Fibroblast of lung (primary cell): ENCODE results near the gene NR2C1. TPM values are rescaled to one million over a fixed set of nuclear protein-coding genes. Genes with fewer than 3 reads are reported as not detected.
"Not testable (repeated sequence)": the region's sequence is repeated elsewhere in the genome, so short reads cannot be mapped to it uniquely, and the experiment has no call there.

ENCODE experiments used
- DNase-seq, 2 donors: peaks; one replicate each; pipeline versions ENCODE4 v3.0.0 to v3.0.0-alpha.2; 2010; ENCODE audit warnings: low read depth in 2 of 2
- H2AFZ ChIP-seq: 2 replicates; pipeline ENCODE4 v1.5.1; 2012; ENCODE audit warnings: low read length, control low read depth, inconsistent platforms
- H3K27ac ChIP-seq: 2 replicates; pipeline ENCODE4 v1.5.1; 2011; ENCODE audit warnings: low read length, control low read depth; ENCODE audit not compliant: insufficient read depth
- H3K27me3 ChIP-seq: 2 replicates; pipeline ENCODE4 v1.5.1; 2011; ENCODE audit warnings: mild to moderate bottlenecking, low read length; ENCODE audit not compliant: control insufficient read depth, insufficient read depth
- H3K36me3 ChIP-seq: 2 replicates; pipeline ENCODE4 v1.5.1; 2011; ENCODE audit warnings: low read length; ENCODE audit not compliant: control insufficient read depth, insufficient read depth
- H3K4me1 ChIP-seq: 2 replicates; pipeline ENCODE4 v1.5.1; 2011; ENCODE audit warnings: low read length; ENCODE audit not compliant: control insufficient read depth, insufficient read depth; ENCODE audit errors: extremely low read depth
- H3K4me2 ChIP-seq: 2 replicates; pipeline ENCODE4 v1.5.1; 2011; ENCODE audit warnings: low read length, control low read depth; ENCODE audit not compliant: insufficient read depth; ENCODE audit errors: extremely low read depth
- H3K4me3 ChIP-seq, 4 experiments: fragments of 200-600 bp in 1 of 4; sonication (generic) in 1 of 4; replicated peaks in 1 of 4; 2 replicates each; pipeline ENCODE4 v1.5.1; 2011 to 2016; ENCODE audit warnings: low read length in 4 of 4, low read depth in 3 of 4, mild to moderate bottlenecking in 3 of 4, control low read depth in 2 of 4, inconsistent platforms in 1 of 4, mixed read lengths in 1 of 4; ENCODE audit not compliant: insufficient read depth in 1 of 4; ENCODE audit errors: control extremely low read depth in 1 of 4
- H3K79me2 ChIP-seq: 2 replicates; pipeline ENCODE4 v1.5.1; 2012; ENCODE audit warnings: mild to moderate bottlenecking, low read length, inconsistent platforms; ENCODE audit not compliant: control insufficient read depth, insufficient read depth
- H3K9ac ChIP-seq: 2 replicates; pipeline ENCODE4 v1.5.1; 2011; ENCODE audit warnings: mild to moderate bottlenecking, low read length, control low read depth; ENCODE audit not compliant: insufficient read depth
- H3K9me3 ChIP-seq: 2 replicates; pipeline ENCODE4 v1.5.1; 2012; ENCODE audit warnings: low read depth, low read length; ENCODE audit not compliant: control insufficient read depth, insufficient read depth
- H4K20me1 ChIP-seq: 2 replicates; pipeline ENCODE4 v1.5.1; 2011; ENCODE audit warnings: low read length; ENCODE audit not compliant: control insufficient read depth, insufficient read depth; ENCODE audit errors: extremely low read depth
- EZH2 ChIP-seq: IDR thresholded peaks from 2 replicates; pipeline ENCODE4 v1.5.1; 2012; ENCODE audit warnings: low read length, control low read depth, mild to moderate bottlenecking; ENCODE audit errors: missing control alignments
- polyA plus RNA-seq, 2 donors: library from polyadenylated mRNA; depleted of rRNA in 1 of 2; stranded (reverse) in 1 of 2; unstranded in 1 of 2; fragments of >200 nt; gene quantifications; 2 replicates each; pipeline ENCODE4 v1.2.1, GENCODE V29; 2011 to 2012; ENCODE audit warnings: missing spikeins in 1 of 2
- total RNA-seq: library from RNA; depleted of rRNA; stranded (reverse); fragments of >200 nt; gene quantifications from 2 replicates; pipeline ENCODE4 v1.2.1, GENCODE V29; 2014
- TF ChIP-seq, protein P1 (sequence below), 2 donors: IDR thresholded peaks in 1 of 2; conservative IDR thresholded peaks in 1 of 2; 1 replicate in 1 of 2; 2 replicates in 1 of 2; pipeline ENCODE4 v1.5.1; 2011 to 2012; ENCODE audit warnings: low read length in 2 of 2, control low read depth in 1 of 2, inconsistent platforms in 1 of 2, low read depth in 1 of 2, mild to moderate bottlenecking in 1 of 2

NR2C1 gene
- total and polyA plus RNA-seq, 2 donors (not counting 1 experiment from before 2014, with no cell fraction given): 25.6 to 27.0 TPM

DNA sequence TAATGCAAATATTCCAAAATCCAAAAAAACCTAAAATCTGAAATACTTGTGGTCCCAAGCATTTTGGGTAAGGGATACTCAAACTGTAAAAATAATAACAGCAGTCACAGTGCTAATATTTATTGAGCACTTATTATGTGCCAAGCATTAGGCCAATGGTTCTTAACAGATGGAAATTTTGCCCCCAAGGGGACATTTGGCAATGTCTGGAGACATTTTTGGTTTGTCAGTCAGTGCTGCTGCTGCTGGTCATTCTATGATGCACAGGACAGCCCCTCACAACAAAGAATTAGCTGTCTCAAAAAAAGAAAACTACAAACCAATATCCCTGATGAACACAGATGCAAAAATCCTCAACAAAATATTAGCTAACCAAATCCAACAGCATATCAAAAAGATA is 75.7 kb downstream of the NR2C1 start:
- Histone ChIP-seq H3K4me1 (peaks cover 2% of the 10 kb centered on the region), H3K4me3 (no peak overlapping the region), H3K27me3 (no peaks in the 10 kb centered on the region), H3K9me3 (no peaks in the 10 kb centered on the region), H3K9ac (no peak overlapping the region), H4K20me1 (no peaks in the 10 kb centered on the region), H3K4me2 (no peak overlapping the region), H3K36me3 (no peaks in the 10 kb centered on the region), H2AFZ (no peak overlapping the region), H3K79me2 (peaks cover 11% of the 10 kb centered on the region), H3K27ac (no peak overlapping the region)
- TF ChIP-seq, protein P1, sequence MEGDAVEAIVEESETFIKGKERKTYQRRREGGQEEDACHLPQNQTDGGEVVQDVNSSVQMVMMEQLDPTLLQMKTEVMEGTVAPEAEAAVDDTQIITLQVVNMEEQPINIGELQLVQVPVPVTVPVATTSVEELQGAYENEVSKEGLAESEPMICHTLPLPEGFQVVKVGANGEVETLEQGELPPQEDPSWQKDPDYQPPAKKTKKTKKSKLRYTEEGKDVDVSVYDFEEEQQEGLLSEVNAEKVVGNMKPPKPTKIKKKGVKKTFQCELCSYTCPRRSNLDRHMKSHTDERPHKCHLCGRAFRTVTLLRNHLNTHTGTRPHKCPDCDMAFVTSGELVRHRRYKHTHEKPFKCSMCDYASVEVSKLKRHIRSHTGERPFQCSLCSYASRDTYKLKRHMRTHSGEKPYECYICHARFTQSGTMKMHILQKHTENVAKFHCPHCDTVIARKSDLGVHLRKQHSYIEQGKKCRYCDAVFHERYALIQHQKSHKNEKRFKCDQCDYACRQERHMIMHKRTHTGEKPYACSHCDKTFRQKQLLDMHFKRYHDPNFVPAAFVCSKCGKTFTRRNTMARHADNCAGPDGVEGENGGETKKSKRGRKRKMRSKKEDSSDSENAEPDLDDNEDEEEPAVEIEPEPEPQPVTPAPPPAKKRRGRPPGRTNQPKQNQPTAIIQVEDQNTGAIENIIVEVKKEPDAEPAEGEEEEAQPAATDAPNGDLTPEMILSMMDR (conservative IDR thresholded peaks at IDR 0.05 in 1 of 2, IDR thresholded peaks at IDR 0.05 in 1 of 2; ENCODE audit: low read depth in 1 of 2, low read length in 2 of 2): no peak
- no peak for TF ChIP-seq EZH2
- DNase-seq: no peak

DNA sequence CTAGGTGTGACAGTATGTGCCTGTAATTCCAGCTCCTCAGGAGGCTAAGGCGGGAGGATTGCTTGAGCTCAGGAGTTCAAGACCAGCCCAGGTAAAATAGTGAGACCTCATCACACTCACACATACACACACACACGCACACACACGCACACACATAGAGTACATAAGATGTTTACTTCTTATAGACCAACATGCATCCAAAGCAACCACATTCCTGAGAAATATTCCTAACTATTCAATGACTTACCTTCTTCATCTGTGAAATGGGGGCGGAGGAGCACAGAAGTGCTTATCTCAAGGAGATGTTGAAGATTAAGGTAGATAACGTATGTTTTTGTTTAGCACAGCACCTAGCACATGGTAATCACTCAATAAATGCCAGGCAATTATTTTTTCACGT is 76.4 kb downstream of the NR2C1 start:
- no peaks in the 10 kb centered on the region for H4K20me1 ChIP-seq
- no peak overlapping the region for H3K9ac ChIP-seq
- DNase-seq: no peak
- no peak overlapping the region for H2AFZ ChIP-seq
- peaks cover 2% of the 10 kb centered on the region for H3K36me3 ChIP-seq
- no peaks in the 10 kb centered on the region for H3K27me3 ChIP-seq
- no peak overlapping the region for H3K27ac ChIP-seq
- no peaks in the 10 kb centered on the region for H3K9me3 ChIP-seq
- H3K4me1 ChIP-seq: peaks cover 2% of the 10 kb centered on the region
- peaks cover 9% of the 10 kb centered on the region for H3K79me2 ChIP-seq
- no peak overlapping the region for H3K4me3 ChIP-seq
- TF ChIP-seq EZH2: no peak
- TF ChIP-seq, protein P1 (conservative IDR thresholded peaks at IDR 0.05 in 1 of 2, IDR thresholded peaks at IDR 0.05 in 1 of 2; ENCODE audit: low read depth in 1 of 2, low read length in 2 of 2): no peak
- no peak overlapping the region for H3K4me2 ChIP-seq

DNA sequence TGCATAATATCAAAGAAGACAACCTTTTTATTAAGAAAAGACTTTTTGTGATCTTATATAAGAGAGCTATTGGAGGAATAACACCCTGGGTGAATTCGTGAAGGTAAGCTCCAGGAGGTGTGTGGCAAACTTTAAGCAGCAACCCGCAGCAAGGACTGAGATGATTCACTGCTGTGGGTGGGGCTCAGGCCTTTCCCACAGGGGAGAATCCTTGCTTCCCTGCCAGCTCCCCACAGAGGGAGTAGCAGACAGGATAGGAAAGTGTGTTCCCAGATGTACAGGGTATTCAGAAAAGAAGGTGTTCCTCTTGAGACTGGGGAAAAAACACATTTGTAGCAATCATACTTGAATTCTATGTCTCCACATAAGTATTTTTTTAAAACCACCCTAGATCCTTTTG is 79.1 kb downstream of the NR2C1 start:
- Histone ChIP-seq H3K9me3 (no peaks in the 10 kb centered on the region), H4K20me1 (no peaks in the 10 kb centered on the region), H2AFZ (no peak overlapping the region), H3K9ac (no peak overlapping the region), H3K4me2 (no peak overlapping the region), H3K36me3 (peaks cover 2% of the 10 kb centered on the region), H3K4me3 (no peak overlapping the region), H3K27me3 (no peaks in the 10 kb centered on the region), H3K27ac (no peak overlapping the region), H3K79me2 (peaks cover 9% of the 10 kb centered on the region), H3K4me1 (peaks cover 2% of the 10 kb centered on the region)
- DNase-seq: peak; percentile 55 to 85
- TF ChIP-seq, protein P1 (conservative IDR thresholded peaks at IDR 0.05 in 1 of 2, IDR thresholded peaks at IDR 0.05 in 1 of 2; ENCODE audit: low read depth in 1 of 2, low read length in 2 of 2): no peak
- TF ChIP-seq EZH2: no peak

GRCh38 chr12:94993855-94994254 is 79.6 kb downstream of the NR2C1 start:
- not testable (repeated sequence) for H4K20me1 ChIP-seq, H3K27me3 ChIP-seq, H3K4me2 ChIP-seq, H3K27ac ChIP-seq, H3K4me3 ChIP-seq, DNase-seq, H3K4me1 ChIP-seq, H3K36me3 ChIP-seq, H3K9me3 ChIP-seq, H3K9ac ChIP-seq, H3K79me2 ChIP-seq, H2AFZ ChIP-seq
